Activated T-cell treated with anti-CD3 and anti-CD28 coated beads for 4 hours (primary cell): ENCODE data around the gene SWSAP1.
"Not testable (repeated sequence)": the region's sequence is repeated elsewhere in the genome, so short reads cannot be mapped to it uniquely, and the experiment has no call there.

Experiments
- DNase-seq: peaks from one replicate; pipeline ENCODE4 v3.0.0-alpha.2; 2020

SWSAP1 gene

DNA sequence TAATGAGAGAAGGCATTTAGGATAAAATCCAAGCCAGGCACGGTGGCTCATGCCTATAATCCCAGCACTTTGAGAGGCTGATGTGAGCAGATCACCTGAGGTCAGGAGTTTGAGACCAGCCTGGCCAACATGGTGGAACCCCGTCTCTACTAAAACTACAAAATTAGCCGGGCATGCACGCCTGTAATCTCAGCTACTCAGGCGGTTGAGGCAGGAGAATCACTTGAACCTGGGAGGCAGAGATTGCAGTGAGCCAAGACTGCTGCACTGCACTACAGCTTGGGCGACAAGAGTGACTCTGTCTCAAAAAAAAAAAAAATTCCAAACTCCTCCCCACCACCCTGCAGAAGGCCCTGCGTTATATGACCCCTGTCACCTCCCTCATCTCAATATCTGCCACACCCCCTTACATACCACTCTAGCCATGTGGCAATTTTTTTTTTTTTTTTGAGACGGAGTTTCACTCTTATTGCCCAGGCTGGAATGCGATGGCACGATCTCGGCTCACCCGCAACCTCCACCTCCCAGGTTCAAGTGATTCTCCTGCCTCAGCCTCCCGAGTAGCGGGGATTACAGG lies 4.9 kb downstream of the SWSAP1 start:
- not testable (repeated sequence) for DNase-seq

DNA sequence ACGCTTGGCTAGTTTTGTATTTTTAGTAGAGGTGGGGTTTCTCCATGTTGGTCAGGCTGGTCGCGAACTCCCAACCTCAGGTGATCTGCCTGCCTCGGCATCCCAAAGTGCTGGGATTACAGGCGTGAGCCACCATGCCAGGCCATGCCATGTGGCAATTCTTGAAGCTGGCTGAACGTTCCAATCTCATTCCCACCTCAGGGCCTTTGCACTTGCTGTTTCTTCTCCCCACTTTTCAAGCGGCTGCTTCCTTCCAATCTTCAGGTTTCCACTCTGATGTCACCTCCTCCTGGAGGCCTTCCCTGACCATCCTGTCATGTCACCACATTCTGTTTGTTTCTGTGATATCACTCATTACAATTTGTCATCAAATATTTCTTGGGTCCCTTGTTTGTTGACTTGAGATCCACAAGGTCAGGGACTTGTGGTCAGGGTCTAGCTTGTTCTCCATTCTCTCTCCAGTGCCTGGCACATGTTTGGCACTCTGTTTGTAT lies 5.4 kb downstream of the SWSAP1 start:
- no peak for DNase-seq

DNA sequence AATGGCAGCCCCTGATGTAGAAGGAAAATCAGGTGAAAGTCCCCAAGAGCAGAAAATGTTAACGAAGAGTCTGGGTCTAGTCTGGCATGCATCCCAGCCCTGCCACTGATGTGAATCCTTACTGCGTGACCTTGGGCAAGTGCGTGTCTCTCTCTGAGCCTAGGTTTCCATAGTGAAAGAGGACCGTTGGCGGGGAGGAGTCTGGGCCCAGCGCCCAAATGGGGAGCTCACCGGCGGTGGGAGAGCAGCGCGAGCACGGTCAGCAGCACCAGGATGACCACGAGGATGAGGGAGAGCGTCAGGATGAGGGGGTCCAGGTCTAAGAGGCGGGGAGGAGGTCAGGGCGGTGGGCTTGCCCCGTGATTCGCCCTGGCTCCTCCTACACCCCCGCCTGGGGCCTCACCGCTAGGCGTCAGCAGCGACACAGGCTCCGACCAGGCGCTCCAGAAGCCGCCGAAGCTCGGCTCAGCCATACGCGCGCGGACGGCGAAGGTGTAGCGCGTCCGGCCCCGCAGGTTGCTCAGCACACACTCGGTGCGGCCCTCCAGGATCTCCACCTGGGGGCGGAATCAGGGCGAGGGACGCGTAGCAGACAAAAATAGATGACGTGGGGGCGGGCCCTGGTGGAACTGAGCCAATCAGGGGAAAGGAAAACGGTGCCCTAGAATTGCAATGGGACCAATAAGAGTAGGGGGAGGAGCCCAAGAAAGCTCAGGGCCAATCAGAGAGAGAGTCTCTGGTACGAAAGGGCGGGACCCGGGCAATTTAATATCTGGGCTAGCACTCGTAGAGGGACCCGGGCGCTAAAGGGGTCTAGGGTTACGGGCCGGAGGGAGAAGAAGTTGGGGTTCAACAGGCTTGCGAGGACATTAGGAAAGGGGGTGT lies 6.4 kb downstream of the SWSAP1 start:
- DNase-seq: peak; percentile 94

DNA sequence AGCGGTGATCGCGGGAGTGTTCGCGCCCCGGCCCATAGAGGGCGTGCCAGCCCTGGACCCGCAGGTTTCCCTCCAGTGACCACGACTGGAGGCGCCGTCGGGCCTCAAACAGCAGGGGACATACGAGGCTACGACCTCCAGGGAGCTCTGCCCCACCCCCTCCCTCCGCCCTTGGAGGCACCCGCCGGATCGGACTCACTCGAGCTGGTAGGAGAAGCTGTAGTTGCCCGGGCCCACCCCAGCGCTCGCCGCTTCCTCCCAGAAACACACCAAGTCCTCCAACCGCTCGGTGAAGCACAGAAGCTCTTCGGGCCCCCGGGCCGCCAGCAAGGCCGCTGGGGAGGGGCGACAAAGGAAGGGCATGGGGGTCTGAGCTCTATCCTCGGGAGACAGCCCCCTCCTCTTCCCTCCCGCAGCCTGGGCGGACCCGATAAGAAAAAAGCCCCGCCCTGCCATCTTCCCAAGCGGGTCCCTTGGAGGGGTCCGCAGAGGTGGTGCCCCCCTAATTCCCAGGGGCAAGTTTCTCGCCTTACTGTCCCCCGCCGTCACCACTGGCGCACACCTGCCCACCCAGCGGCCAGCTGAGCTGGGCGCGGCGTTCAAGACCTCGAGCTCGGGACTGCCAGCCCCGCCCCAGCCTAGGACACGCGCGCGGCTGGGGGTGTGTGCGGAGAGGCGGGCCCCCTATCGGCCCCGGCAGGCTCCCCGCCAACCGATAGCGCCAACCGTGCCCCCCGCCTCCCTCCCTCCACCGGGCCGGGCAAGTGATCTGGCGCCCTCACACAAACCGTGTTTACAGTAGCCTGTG lies 8.6 kb downstream of the SWSAP1 start:
- DNase-seq: no peak

DNA sequence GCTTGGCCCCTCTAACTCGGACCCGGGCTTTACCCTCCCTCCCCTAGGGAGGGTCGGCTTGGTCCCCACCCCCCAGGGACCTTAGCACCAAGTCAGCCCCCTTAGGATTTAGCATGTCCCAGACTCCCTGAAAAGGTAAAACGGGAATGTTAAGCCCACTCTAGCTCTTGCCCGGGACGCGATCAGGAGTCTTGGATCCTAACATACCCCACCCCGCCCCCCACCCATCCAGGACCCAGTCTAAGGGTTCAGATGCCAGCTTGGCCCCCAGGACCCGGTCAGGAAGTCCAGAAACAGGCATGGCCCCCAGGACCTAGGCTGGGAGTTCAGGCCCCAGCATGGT lies 9.2 kb downstream of the SWSAP1 start:
- DNase-seq: no peak

DNA sequence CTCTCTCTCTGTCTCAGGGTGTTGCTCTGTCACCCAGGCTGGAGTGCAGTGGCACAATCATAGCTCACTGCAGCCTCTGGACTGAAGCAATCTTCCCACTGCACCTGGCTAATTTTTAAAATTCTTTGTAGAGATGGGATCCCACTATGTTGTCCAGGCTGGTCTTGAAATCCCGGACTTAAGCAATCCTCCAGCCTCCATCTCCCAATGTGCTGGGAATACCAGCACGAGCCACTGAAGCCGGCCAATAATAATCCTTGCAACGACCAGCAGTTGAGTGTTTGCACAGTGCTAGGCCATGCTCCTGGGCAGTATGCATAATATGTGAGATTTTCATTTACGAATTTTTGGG lies 10.3 kb downstream of the SWSAP1 start:
- DNase-seq: no peak

DNA sequence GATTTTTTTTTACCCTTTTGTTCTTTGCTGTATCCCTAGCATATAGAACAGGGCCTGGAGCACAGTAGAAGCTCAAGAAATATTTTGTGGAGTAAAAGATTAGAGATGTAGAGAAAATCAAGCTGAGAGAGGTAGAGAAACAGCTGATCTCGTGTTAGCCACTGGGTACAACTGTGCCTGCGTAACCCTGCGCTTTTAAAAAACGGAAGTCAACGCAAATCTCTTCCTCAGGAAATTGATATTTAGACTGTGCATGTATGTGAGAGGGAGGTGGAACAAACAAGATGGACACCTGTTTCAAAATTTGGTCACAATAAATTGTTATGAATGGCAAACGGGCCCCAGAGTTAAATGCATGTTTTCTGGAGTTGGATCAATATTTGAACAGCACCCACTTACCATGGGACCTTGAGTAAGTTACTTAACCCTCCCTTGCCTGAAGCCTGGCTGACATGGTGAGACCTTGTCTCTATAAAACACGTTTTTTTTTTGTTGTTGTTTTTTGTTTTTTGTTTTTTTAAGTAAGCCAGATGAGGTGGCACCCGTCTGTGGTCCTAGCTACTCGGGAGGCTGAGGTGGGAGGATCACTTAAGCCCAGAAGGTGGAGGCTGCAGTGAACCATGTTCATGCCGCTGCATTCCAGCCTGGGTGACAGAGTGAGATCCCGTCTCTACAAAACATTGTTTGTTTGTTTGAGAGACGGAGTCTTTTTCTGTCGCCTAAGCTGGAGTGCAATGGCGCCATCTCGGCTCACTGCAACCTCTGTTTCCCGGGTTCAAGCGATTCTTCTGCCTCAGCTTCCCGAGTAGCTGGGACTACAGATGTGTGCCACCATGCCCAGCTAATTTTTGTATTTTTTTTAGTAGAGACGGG lies 12.9 kb downstream of the SWSAP1 start:
- DNase-seq: no peak

DNA sequence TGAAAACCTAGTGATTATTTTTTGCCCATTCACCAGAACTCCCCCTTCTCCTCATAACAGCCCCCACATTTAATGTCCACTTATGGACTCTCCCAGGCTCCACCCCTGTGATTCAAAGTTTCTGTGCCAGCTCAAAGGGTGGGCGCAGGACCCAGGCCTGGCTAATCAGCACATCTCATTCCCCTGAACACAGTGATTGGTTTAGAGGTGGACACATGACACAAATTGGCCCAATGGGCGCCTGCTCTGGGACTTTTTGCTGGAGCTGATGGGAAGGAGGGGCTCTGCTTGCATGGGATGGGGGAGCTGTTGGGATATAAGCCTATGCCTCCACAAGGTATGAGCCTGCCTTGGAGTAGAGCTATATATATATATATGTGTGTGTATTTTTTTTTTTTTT lies 15.9 kb downstream of the SWSAP1 start:
- DNase-seq: no peak

DNA sequence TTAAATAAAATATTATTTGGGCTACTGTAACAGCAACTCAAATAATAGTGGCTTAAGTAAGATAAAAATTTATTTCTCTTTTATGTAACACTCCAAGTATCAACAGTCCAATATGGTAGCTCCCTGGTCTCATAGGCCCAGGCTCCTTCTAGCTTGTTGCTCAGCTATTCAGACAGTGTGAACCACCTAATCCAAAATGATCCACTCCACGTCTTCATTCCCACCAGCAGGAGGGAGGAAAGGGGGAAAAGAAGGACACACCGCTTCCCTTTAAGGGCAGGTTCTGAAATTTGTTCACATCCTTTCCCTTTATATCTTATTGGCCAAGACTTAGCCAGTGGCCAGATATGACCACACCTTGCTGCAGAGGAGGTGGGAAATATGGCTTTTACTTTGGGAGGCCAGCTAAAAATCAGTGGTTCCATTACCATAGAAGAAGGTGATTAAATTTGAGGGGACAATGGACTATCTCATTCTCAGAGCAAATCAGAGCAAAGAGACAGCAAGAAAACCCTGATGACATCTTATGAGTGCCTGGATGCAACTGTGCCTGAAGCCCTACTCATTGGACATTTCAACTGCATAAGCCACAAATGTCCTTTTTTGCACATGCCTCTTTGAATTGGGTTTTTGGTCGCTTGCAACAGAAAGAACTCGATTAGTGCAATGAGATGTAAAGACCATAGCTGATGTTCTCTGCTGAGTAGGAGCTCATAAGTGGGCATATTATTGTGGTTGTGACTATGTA lies 16.6 kb downstream of the SWSAP1 start:
- DNase-seq: no peak

DNA sequence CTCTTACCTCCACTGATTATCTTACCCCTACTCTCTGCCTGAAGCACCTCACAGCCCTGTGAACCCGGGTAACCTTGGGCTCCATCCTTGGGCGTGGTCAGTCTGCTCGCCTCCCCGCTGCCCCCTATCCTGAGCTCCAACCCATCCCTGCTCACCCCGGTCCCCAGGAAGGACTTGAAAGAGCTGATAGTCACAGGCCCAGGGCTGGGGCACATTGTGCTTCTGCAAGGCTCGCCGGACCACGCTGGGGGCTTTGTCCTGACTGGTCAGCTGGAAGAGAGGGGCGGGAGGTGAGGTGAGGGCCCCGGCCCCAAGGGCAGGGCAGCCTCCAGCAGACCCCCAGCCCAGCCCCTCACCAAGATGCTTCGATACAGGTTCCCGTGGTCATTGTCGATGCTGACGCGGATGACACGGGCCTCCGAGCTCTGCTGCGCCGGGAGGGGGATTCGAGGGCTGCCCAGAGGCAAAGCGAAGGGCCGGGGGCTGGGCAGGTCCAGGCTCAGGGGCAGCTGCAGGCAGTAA lies 22.7 kb downstream of the SWSAP1 start:
- no peak for DNase-seq

DNA sequence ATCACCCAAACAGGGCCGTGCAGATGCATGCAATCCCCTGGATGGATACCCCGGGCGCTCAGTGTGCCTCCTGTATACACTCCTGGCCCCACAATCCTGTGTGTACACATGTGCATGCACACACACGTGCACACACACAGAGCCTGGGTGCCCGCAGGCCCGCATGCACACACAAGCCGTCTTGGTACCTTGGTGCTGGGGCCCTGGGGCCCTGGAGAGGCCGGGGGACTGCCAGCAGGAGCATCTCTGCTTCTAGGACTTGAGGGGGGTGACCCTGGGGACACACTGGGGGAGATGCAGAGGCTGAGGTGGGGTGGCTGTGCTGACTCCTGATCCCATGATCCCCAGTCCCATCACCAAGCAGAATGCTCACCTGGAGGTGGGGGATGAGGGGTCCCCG lies 25.2 kb downstream of the SWSAP1 start:
- no peak for DNase-seq

DNA sequence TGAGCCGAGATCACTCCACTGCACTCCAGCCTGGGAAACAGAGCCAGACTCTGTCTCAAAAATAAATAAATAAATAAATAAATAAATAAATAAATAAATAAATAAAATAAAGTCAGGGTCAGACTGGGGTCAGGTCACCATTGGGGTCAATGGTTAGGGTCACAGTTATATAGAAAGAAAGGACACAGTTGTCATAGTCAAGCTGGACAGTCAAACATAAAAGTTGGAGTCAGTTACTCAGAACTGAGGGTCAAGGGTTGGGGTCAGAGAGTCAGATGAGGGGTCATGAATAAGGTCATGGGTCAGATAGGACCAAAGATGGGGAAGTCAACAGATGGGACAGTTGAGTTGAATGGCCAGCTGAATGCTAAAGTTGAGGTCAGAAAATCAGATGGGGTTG lies 26.3 kb downstream of the SWSAP1 start:
- no peak for DNase-seq

DNA sequence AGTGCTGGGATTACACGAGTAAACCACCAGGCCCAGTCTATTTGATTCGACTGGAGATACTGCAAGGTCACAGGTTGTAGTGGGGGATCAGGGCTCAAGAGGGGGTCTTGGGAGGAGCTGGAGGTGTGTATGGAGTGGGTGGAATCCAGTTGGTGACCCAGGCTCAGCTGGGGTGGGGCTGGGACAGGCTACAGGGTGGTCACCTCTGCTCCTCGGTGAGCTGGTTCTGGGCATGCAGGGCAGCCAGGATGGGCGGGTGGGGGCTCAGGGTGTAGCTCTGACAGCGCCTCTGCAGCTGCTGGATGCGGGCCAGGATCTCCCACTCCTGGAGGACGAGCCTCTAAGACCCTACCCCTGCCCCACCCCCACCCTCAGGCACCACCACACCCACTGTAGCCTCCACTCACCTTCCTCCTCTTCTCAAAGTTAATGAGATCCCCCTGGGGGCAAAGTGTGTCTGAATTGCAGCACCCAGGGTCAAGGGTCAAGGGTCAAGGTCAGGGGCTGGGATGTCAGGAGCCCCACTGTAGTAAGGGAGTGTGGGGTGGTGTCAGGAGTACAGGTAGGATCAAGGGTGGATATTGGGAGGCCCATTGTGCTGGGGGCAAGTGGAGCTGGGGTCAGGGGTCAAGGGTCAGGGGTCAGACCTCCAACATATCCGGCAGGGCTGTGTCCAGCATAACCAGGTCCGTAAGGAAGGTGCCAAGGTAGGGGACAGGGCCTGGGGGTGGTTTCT lies 27.5 kb downstream of the SWSAP1 start:
- no peak for DNase-seq

DNA sequence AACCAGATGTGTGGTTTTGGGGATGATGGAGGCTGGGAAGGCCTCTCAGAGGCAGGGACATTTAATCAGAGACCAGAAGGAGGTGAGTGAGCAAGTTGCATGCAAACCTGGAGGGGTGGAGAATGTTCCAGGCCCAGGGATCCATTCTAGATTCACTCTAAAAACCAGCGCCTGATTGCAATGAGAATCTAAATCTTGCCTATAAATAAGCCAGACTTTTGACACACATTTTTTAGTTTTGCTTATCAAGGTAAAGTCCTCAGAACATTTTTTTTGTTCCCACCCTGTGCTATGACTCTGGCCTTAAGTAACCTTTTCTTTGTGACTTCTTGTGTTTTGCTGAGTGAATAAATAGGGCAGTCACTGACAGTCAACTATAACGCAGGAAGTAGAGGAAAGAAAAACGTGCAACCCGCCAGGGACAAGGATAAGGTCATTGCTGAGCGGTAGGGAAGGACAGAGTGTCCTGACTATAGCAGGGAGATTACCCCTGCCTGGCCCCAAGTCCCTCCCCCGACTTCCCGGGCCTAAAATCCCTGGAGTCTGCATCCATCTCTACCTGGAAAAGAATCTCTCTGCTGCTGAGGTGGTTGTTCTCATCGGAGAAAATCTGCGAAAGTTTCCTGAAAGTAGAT lies 30.2 kb downstream of the SWSAP1 start:
- DNase-seq: no peak

DNA sequence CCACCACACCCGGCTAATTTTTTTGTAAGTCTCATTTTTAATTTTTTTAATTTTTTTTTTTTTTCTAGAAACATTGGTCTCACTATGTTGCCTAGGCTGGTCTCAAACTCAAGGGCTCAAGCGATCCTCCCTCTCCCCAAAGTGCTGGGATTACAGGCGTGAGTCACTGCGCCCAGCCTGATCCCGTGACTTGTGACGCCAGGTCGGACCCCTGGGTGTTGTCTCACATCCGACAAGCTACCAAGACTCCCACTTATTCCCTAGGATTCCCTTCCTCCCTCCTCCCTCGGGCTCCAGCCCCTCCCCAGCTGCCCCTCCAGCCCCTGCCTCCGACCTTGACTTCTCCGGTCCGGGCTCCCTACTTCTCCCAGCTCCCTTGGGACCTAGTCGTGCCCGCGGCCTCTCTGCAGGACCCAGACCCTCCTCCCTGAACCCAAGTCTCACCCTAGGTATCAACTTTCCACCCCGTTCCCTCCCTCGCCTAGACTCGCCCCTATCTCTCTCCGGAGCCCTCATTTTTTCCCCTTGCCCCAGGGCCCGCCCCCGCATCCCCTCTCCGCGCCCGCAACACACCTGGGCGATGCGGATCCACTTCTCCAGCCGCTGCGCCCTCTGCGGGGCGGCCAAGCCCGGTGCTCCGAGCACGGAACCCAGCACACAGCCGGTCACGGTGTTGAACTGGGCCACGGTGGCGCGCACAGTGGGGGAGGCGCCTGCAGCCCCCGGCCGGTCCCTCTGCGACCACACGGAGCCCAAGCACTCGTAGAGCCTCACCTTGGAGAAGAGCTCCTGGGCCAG lies 31.6 kb downstream of the SWSAP1 start:
- DNase-seq: peak; percentile 47

DNA sequence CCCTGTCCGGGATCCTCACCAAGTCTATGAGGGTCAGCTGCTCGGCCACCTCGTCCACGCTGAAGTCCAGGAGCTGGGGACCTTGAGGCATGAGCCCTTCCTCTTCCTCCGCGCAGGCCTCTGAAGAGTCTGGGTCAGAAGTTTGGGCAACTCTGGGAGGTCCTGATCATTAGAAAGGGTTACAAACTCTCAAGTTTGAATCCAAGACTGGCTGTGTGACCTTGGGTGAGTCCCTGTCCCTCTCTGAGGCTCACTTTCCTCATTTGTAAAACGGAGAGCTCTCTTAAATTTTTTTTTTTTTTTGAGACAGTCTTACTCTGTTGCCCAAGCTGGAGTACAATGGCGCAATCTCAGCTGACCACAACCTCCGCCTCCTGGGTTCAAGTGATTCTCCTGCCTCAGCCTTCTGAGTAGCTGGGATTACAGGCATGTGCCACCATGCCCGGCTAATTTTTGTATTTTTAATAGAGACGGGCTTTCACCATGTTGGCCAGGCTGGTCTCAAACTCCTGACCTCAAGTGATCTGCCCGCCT lies 32.3 kb downstream of the SWSAP1 start:
- not testable (repeated sequence) for DNase-seq

DNA sequence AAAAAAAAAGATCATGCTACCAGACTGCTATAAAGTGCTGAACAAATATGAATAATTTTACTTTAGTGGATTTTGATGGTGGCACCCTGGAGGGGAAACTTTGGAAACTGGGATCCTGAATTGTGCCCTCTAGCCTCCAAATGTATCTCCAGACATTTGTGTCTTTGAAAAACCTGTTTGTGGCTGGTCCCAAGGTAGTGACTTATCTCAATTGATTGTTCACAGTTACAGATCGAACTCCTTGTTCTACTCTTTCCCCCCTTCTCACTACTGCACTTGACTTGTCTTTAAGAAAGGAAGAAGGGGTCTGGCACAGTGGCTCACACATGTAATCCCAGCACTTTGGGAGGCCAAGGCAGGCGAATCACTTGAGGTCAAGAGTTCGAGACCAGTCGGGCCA lies 34.1 kb downstream of the SWSAP1 start:
- DNase-seq: no peak

DNA sequence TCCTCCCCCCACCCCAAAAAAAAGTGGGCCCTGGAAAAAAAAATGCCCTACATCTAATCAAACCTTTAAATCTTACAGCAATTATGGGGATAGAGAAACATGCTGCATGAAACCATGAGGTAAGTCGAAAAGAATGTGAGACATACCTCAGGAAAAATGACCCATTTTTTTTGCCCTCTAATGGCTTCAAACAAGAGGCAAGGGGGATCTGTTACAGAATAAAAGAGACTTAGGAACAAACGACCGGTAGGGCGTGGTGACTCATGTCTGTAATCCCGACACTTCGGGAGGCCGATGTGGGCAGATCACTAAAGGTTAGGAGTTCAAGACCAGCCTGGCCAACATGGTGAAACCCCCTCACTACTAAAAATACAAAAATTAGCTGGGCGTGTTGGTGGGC lies 36.2 kb downstream of the SWSAP1 start:
- DNase-seq: no peak

DNA sequence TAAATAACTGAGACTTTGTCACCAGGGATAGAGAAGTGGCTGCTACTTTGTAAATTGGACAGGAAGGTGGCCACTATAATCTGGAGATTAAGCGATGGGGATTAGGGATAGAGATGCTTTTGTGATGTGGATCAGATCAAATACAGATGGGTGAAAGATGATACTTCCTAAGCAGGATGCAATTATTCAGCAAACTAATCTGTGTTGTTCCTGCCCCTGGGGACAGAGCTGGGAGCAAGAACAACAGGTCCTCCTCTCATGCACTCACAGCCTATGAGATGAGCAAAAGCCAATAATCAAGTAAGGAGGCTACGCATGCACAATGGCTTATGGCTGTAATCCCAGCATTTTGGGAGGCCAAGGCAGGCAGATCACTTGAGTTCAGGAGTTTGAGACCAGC lies 40.1 kb downstream of the SWSAP1 start:
- DNase-seq: no peak
